ENCODE data around the gene NPY.

- TF ChIP-seq POLR2A (IDR thresholded peaks at IDR 0.05; ENCODE audit: low read depth, low read length) = no peak
- TF ChIP-seq TAF1 (IDR thresholded peaks at IDR 0.05; ENCODE audit: borderline replicate concordance, low read depth, low read length) = no peak
These were observed 28.6 kb downstream of the NPY start for GRCh38 chr7:24312588-24312987.
